HG03520 (cell line): ENCODE results near the gene SLC29A2.
"Not testable (repeated sequence)": the region's sequence is repeated elsewhere in the genome, so short reads cannot be mapped to it uniquely, and the experiment has no call there.

Experiments
- ATAC-seq: cut with Tn5 transposase; IDR thresholded peaks from one replicate; pipeline ENCODE4 v1.9.1; 2021; ENCODE audit warnings: mild to moderate bottlenecking, moderate library complexity; ENCODE audit not compliant: unreplicated experiment

The SLC29A2 gene

GRCh38 chr11:66350560-66351235, 20.9 kb downstream of the SLC29A2 start:
- not testable (repeated sequence) for ATAC-seq

GRCh38 chr11:66349084-66349386, 22.5 kb downstream of the SLC29A2 start:
- ATAC-seq, result no peak

DNA sequence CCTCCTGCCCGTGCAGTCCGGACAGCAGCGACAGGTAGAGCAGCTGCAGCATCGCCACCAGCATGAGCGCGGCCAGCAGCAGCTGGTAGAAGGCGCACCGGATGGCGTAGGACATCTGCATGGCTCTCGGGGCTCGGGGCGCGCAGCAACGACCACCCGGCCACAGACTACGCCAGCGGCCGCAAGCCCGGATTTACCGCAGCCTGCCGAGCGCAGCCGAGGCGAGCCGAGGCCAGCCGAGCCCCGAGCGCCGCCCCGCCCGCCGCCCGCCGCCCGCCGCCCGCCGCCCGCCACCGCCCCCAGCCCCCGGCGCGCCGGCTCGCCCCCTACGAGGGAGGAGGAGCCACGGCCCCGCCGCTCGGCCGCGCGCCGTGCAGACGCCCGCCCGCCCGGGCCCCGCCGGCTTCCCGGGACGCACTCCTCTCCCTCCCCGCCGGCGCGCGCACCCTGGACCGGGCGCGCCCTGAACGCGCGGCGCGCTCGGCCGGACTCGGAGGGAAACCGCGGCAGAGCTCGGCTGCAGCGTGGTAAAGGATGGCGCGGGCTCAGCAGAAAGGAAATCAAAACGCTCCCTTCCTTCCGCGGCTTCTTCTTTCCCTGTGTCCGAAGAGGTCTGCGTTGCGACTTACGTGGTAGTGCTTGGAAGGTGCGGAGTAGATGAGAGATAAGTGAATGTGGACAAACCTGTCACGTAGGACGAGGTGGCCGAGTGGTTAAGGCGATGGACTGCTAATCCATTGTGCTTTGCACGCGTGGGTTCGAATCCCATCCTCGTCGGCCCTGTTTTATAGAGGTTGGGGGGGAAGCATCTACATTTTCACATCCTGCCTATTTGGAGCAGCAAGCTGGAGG, 23.9 kb downstream of the SLC29A2 start, which contains the start of gene B4GAT1:
Gene B4GAT1, minus strand, starts transcription at position 205 of the 852 bp plus-strand sequence. Its CDS starts 84 bp downstream, at position 121.
- ATAC-seq, result no peak

DNA sequence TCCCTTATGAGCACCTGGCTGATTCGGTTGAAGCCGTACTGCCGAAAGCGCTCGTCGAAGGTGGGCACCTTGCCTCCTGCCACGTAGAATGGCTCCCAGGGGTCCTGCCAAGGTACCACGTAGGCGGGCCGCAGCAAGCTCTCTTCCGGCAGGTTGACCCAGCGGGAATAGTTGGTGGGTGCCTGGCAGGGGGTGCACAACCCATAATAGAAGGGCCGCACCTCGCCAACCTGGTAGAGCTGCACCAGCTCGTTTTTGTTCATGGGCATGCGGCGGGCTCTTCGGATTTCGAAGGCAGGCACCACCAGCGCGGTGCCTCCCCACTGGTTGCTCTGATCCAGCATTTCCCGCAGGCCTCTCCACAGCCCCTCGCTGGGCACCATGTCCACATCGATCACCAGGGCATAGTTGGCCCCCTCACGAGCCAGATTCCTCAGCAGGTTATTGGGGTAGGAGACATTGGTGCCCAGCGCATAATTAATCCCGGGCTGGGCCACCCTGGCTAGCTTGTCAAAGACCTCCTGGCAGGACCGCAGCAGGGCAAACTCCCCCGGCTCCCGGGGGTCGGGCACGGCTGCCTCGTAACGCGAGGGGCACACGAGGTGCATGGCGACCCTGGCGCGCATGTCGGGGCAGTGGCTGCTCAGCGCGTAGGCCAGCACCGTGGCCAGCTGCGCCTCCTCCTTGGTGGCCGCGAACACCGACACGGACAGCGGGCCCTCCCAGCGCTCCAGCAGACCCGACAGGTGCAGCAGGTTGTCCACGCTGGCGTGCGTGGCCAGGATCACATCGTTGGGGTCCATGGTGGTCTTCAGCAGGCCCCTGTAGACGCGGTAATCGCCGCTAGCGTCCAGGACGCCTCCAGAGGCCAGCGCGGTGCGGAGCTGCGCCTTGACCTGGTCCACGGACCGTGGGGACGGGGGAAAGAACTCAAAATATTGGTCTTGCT, 24.8 kb downstream of the SLC29A2 start:
- ATAC-seq, result no peak

GRCh38 chr11:66345316-66345649, 26.3 kb downstream of the SLC29A2 start:
- ATAC-seq, result peak; percentile 3

GRCh38 chr11:66344550-66345315, 26.8 kb downstream of the SLC29A2 start, which contains the start of gene BRMS1:
Gene BRMS1, minus strand, starts transcription at chr11:66345104. Its CDS starts 2,870 bp downstream, at chr11:66342234.
- peak; percentile 67 for ATAC-seq

GRCh38 chr11:66343176-66343575, 28.4 kb downstream of the SLC29A2 start:
- no peak for ATAC-seq

- ATAC-seq, result no peak
Measured at GRCh38 chr11:66341502-66342126, 29.9 kb downstream of the SLC29A2 start.

- ATAC-seq, result no peak
Measured at GRCh38 chr11:66340596-66341501, 30.7 kb downstream of the SLC29A2 start.

DNA sequence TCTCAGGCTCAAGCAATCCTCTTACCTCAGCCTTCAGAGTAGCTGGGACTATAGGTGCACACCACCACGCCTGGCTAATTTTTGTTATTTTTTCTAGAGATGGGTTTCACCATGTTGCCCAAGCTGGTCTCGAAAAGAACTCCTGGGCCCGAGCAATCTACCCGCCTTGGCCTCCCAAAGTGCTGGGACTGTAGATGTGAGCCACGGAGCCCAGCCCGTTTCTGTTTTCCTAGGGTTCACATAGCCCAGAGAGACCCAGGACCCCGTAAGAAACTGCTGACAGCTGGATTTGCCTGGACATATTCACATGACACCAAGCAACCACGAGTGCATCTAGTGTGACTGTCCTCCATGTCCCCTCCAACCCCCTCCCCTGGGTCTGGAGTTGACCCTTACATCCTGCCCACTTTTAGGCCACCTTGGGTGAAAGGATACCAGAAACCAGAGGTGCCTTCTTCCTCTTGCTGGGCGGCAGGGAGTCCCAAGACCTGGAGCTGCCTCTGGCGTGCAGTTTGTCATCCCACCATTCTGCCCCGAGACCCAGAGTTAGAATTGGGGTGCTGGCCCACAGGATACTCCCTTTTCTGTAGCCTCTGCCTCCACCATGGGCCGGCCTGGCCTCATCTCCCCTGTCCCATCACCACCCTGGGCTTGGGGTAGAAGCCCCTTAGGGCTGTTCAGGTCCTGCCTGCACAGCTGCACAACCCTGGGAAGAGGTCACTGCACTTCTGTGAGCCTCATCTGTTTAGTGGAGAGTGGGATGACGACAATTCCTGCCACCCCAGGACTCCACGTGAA, 31.7 kb downstream of the SLC29A2 start:
- no peak for ATAC-seq

- ATAC-seq, result no peak
Measured at GRCh38 chr11:66339162-66339675, 32.3 kb downstream of the SLC29A2 start.

DNA sequence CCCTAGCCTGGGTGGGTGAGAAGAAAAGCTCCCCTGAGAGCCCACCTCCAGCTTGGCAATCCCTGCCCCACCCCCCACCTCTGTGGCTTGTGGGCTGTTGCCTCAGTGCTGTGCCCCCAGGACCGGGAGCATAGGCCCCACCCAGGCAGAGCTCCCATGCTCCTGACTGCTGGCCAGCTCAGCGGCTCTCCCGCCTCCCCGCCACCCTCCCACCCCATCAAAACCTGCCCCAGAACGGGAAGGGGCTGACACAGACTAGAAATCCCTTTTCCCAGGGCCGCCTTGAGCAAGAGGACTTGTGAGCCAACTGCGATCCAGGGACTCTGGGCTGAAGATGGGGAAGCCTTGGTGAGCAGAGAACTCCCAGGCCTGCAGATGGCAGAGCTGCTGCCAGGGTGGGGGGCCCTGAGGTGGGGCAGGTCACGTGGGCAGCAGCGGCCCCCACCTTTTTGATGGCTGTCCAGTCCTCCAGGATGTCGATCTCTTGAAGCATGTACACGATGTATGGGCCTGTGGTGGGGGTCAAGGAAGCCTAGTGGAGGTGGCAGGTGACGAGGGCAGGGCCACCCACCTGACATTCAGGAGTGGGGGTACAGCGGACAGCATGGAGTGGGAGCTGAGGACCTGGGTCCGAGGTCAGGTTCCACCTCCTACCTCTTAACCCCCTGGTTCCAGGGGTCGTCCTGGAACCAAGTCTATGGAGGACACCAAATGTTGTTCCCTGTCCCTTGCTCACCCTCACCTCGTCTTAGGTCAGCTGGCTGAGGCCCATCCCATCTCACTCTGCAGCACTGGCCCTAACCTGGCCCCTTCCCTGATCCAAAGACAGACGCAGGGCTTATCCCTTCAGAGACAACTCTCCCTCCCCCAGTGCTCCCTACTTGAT, 33.0 kb downstream of the SLC29A2 start:
- no peak for ATAC-seq

GRCh38 chr11:66337103-66337899, 34.3 kb downstream of the SLC29A2 start:
- no peak for ATAC-seq

GRCh38 chr11:66336234-66337102, 35.1 kb downstream of the SLC29A2 start, which contains the start of gene RIN1:
Gene RIN1, minus strand, starts transcription at chr11:66336434. Its CDS starts 32 bp downstream, at chr11:66336402.
- peak; percentile 60 for ATAC-seq
